HG02642 (cell line): ENCODE data around the gene DNHD1.
"Not testable (repeated sequence)": the region's sequence is repeated elsewhere in the genome, so short reads cannot be mapped to it uniquely, and the experiment has no call there.

Experiments used
- ATAC-seq: cut with Tn5 transposase; IDR thresholded peaks from one replicate; pipeline ENCODE4 v1.9.1; 2021; ENCODE audit warnings: mild to moderate bottlenecking; ENCODE audit not compliant: unreplicated experiment, poor library complexity

DNHD1 gene

DNA sequence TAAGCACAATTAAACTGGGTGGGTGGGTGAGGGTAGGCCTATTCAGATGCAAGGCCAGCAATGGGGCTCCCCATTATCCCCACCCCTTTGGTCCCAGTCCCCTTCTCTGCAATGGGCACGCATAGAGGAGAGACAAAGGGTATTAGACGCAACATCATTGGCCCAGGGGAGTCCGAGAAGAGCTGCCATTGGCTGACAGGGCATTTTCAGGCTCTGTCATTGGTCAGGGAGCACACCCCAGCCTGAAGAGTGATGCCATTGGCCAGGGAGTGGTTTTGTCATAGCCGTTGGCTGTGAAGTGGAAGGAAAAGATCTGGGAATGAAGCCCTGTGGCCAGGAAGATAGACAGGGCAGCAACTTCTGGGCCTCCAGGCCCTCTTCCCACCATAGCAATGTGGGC, 20.5 kb upstream of the DNHD1 start:
- ATAC-seq, result no peak

DNA sequence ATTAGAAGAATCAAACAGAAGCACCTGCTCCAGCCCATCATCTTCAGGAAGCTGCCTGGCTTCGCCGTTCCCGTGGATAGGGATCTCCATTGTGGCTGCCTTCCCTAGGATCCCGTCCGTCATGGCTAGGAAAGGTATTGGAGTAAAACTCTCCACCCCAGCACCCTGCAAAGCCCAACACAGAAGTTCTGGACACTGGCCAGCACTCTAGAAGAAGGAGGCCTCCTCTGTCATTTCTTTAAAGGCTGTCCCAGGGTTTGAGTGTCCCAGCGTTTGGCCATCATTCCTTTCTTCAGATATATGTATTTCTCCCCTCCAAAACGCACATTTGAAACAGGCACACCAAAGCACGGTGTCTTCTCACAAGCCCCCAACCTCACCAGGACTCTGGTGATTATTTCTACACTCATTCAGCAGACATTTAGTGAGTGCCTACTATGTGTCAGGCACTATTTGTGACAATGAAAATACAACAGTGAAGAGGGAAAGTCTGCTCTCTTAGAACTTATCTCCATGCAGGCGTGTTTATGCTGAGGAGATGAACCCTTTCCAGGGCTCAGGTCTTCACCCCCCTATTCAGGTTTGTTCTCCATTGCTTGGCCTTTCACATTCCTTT, 16.7 kb upstream of the DNHD1 start:
- no peak for ATAC-seq

- peak; percentile 99 for ATAC-seq
Observed at GRCh38 chr11:6481012-6481923, 15.8 kb upstream of the DNHD1 start, which contains the start of the genes ARFIP2 and TIMM10B. ARFIP2 (minus strand) TSS chr11:6481331; CDS start chr11:6480421, 910 bp downstream. TIMM10B (plus strand) TSS chr11:6481501; CDS start chr11:6481517, 16 bp downstream.

- peak; percentile 2 for ATAC-seq
Observed at GRCh38 chr11:6481924-6482275, 15.2 kb upstream of the DNHD1 start.

DNA sequence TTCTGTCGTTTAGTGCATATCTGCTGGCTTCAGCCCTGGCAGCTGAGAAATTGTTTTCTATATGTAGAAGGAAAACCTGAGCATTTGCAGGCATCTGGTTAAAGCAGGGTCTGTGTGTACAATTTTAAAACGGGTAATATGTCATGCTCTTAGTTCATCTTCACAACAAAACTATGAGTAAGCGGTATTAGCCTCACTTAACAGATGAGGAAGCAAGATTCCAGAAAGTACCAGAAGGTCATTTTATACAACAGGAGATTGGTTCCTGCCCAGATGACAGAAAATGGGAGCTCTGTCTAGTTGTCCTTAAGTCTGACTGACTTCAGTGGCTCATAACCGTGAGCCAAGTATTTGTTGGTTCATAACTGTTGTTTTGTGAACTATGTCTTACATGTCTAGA, 14.6 kb upstream of the DNHD1 start:
- ATAC-seq, result no peak

DNA sequence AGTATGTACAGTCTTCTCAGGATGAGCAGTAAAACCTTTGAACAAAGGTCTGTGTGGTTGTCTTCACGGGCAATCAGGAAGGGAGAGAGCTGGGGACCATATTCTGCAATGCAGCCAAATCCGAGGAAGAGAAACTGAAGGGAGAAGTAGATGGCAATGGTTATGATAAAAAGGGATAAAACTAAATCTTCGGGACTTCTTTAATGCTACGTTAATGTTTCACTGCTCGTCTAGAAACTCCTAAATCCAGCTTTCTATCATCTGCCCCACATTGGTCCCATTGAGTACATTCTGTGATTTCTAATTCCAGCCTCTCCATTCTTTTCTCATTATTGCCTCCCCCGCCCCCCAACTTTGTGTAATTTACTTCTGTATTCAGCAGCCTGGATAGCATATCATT, 14.1 kb upstream of the DNHD1 start:
- ATAC-seq, result no peak

GRCh38 chr11:6485661-6486060, 11.4 kb upstream of the DNHD1 start:
- no peak for ATAC-seq

DNA sequence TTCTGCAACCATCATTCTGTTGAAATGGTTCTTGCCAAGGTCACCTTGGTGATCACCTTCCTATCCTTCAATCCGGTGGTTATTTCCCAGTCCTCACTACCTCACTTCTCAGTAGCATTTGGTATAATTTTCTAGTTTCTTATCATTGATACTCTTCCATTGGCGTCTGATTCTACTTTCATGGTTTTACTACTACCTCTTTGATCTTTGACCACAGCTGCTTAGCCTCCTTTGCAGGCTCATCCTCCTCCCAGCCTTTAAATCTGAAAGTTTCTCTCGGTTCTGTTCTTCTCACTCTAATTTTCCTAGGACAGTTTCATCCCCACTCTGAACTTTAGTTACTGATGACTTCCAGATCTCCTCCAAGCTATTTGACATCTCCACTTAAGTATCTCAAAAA, 10.8 kb upstream of the DNHD1 start:
- no peak for ATAC-seq

- no peak for ATAC-seq
Observed at GRCh38 chr11:6486938-6487337, 10.1 kb upstream of the DNHD1 start.

DNA sequence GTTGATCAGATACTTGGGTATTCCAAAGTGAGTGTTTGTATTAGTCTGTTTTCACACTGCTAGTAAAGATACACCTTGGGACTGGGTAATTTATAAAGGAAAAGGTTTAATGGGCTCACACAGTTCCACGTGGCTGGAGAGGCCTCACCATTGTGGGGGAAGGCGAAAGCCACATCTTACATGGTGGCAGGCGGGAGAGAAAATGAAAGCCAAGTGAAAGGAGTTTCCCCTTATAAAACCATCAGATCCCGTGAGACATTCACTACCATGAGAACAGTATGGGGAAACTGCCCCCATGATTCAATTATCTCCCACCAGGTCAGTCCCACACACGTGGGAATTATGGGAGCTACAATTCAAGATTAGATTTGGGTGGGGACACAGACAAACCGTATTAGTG, 8.7 kb upstream of the DNHD1 start:
- no peak for ATAC-seq

DNA sequence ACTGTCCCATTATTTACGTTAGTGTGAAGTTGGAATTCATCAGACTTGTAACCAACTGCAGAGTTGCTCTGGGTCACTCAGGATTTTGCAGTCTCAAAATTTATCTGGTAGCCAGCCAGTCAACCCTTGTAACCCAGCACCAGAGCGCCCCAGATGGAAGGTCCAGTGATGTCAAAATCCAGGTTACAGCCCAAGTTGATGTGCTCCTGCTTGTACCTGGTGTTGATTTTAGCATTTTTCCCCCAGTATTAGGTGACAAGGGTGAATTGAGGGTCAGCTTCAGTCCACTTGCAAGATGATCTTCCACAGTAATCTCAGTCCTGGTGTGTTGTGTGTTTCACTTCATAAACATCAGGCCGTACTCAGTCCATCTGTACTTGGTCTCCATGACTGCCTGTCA, 8.3 kb upstream of the DNHD1 start:
- ATAC-seq, result no peak

DNA sequence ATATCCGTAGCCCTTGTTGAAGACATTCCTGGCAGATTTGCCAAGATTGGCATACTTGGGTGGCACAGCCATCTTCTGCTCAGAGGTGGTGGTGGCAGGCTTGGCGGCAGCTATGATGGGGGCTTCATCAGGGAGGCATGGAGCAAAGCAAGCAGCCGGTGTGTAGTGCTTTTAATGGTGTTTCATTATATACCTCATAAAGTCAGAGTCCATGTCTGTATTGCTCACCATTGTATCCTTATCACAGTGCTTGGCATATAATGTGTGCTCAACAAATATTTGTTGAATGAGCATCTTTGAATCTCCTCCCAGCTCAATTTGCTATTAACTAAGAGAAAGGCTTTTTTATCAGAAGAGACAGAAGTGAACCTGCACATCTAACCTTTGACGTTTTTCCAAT, 7.8 kb upstream of the DNHD1 start:
- no peak for ATAC-seq

DNA sequence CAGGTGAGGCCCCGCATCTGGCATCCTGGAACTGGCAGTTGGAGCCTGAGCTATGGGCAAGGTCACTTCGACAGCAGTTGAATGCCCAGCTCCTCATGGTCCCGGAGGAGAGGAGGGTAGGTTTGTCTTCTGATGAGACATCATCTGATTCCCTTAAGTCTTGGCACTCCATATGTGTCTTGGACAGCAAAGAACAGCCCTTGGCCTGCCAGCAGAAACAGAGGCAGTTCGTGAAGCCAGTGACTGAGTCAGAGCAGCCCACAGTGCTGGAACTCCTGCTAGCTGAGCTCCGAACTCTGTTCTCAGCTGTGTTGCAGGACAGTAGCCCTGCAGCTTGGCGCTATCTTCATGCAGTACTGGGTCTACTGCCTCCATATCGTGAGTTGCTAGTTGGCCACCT, 1.0 kb downstream of the DNHD1 start:
- no peak for ATAC-seq

DNA sequence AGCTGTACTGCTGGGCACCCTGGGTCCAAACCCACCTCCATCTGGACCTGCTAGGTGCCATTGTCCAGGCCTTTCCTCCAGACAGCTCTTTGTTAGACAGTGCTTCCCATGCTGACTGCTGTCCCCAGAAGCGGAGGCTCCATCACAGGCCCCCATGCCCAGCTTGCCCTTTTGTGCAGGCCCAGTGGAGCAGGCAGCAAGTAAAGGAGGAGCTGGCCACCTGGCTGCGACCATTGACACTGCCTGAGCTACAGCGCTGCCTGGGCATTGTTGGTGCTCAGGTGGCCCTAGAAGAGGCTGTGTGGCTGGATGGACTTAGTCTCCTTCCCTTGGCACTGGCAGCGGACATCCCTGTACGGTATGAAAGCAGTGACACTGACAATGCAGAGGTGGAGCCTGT, 1.5 kb downstream of the DNHD1 start:
- ATAC-seq, result no peak

DNA sequence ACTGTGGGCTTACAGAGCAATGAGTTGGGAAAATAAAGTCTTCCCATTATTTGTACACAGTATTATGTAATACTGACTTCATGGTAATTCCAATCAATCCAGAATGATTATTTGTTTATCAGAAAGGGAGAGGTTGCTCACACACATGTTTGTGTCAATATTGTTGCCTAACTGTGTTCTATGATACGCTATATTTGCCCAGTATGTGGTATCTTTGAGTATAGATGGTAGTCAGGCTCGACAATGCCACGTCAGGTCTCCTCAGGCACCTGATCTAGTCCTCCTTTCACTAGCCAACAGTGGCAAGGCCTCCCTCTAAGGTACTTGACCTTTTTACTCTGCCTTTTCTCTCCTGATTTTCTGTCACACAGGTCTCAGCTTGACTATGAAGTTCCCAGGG, 5.3 kb downstream of the DNHD1 start:
- no peak for ATAC-seq

GRCh38 chr11:6504166-6504565, 7.1 kb downstream of the DNHD1 start:
- no peak for ATAC-seq

- ATAC-seq, result no peak
Observed at GRCh38 chr11:6505577-6506240, 8.6 kb downstream of the DNHD1 start.

DNA sequence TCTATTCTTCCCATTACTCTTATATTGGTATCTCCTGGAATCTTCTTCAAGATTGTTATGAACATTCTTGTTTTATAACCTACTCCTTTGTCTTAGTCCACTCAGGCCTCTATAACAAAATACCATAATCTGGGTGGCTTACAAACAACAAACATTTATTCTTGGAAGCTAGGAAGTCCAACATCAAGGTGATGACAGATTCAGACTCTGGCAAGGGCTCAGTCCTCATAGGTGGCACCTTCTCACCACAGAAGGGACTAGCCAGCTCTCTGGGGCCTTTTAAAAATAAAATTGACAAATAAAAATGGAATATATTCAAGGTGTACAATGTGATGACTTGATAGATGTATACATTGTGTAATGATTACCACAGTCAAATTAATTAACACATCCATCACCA, 19.8 kb downstream of the DNHD1 start:
- ATAC-seq, result no peak

DNA sequence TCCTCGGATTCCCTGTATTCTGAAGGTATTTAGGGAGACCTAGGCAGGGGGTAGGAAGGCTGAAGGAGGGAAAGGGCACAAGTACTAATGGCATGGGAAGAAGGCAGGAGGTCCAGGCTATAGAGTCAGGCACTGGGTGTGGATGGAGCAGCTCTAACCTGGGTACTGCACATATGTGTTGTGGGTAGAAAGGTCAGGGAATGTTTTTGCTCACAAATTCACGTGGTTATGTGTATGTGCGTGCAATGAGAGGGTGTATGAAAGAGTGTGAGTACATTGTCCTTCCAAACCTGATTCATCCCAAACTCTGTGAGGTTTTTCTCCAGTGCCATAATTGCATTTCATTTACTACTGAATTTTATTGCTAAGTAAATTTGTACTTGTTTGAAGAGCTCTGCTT, 23.2 kb downstream of the DNHD1 start:
- ATAC-seq, result no peak

GRCh38 chr11:6521946-6522345, 24.9 kb downstream of the DNHD1 start:
- ATAC-seq, result not testable (repeated sequence)

DNA sequence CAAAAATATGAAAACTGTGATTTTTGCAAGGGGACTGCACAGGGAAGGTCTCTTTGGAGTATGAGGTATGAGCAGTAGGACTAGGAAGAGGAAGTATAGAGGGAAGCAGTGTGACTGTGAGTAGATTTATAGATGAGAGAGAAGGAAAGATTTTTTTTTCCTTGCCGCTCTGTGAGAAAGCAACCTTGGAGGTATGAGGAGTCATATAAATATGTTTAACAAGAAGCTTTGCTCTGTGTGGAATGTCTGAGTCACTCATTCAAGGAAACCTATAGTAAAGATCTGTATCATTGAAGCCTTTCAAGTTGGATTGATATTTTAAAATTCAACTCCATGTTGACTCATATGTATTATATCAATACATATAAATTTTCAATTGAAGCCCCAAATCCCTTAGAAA, 26.2 kb downstream of the DNHD1 start:
- no peak for ATAC-seq
